C4-2B (cell line): ENCODE data around the gene TUBGCP5.

Source experiments
- H3K27ac ChIP-seq: fragments of 450-650 bp; 2 replicates; pipeline ENCODE4 v1.5.1; 2017
- ZFX ChIP-seq: fragments of 450-650 bp; IDR thresholded peaks from 2 replicates; pipeline ENCODE4 v1.6.1; 2017
- TF ChIP-seq, protein P1 (sequence below): fragments of 450-650 bp; conservative IDR thresholded peaks from 2 replicates; pipeline ENCODE4 v1.5.1; 2017; ENCODE audit warnings: mild to moderate bottlenecking

TUBGCP5 gene

DNA sequence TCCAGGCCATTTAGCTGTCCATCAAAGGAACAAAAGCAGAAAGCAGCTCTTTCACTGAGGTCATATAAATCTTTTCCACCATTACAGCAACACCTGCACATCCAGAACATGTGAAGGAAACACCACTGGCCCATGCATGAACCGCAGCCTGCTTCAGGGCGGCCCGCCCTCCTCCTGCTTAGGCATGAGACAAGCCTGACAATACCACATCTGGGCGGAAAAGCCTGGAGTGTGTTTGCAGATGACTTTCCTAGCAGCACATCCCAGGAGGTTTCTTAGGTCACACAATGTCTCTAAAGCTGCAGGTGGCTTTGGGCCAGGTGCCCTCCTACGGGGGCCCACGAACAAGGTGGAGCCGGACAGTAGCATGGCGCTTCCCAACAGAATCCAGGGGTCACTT is 78.8 kb downstream of the TUBGCP5 start:
- TF ChIP-seq, protein P1, sequence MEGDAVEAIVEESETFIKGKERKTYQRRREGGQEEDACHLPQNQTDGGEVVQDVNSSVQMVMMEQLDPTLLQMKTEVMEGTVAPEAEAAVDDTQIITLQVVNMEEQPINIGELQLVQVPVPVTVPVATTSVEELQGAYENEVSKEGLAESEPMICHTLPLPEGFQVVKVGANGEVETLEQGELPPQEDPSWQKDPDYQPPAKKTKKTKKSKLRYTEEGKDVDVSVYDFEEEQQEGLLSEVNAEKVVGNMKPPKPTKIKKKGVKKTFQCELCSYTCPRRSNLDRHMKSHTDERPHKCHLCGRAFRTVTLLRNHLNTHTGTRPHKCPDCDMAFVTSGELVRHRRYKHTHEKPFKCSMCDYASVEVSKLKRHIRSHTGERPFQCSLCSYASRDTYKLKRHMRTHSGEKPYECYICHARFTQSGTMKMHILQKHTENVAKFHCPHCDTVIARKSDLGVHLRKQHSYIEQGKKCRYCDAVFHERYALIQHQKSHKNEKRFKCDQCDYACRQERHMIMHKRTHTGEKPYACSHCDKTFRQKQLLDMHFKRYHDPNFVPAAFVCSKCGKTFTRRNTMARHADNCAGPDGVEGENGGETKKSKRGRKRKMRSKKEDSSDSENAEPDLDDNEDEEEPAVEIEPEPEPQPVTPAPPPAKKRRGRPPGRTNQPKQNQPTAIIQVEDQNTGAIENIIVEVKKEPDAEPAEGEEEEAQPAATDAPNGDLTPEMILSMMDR = no peak
- no peak for TF ChIP-seq ZFX
- H3K27ac ChIP-seq = no peak overlapping the region

DNA sequence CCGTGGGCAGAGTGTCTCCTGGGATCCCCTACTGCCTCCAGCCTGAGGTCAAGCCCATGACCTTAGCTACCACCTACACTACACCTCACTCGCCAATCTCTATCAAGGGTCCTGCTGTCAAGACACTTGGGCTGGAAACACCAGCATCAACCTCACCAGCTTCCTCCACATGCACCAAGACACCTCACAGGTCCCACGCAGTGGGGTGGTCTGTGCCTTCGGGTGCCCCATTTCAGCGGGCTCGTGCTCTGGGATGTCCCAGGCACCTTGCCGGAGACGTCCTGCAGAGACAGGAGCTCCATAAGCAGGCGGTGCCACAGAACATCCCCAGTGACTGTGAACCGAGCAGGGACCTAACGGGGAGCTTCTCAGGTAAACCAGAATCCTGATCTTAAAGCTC is 79.2 kb downstream of the TUBGCP5 start:
- no peak for TF ChIP-seq ZFX
- TF ChIP-seq, protein P1 = no peak
- no peak overlapping the region for H3K27ac ChIP-seq

DNA sequence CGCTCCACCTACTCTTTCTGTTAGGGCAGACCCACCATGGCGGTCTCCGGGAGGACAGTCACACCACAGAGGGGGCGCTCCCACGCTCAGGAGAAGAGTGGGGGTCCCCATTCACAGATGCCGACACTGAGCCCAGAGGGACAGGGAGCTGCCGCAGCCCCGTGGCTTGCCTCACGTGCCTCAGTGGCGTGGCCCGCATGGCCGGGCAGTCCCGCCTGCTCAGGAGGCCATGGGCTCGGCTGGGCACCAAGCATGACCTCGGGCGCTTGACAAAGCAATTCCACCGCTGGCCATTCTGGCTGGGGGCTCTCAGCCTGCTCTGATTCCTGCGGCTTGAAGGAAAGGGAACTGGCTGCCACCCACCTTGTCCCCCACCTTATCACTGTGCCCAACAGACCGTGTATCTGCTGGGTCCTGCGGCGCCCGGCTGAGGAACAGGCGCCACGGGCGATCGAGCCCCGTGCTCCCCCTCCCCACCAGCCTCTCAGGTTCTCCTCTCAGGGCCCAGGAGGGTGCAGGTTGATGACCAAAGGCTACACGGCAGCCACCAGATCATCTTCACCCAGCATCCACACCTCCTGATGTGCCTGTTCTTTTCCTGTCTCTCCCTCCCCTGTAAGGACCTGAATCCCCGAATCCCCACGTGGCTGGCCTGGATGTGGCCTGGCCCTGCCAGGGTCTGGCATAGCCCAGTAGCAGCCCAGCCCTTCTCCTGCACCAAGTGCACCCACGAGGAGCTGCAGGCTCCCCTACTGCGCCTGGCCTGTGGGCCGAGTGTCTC is 79.9 kb downstream of the TUBGCP5 start:
- TF ChIP-seq, protein P1 = no peak
- TF ChIP-seq ZFX = no peak
- H3K27ac ChIP-seq = no peak overlapping the region

DNA sequence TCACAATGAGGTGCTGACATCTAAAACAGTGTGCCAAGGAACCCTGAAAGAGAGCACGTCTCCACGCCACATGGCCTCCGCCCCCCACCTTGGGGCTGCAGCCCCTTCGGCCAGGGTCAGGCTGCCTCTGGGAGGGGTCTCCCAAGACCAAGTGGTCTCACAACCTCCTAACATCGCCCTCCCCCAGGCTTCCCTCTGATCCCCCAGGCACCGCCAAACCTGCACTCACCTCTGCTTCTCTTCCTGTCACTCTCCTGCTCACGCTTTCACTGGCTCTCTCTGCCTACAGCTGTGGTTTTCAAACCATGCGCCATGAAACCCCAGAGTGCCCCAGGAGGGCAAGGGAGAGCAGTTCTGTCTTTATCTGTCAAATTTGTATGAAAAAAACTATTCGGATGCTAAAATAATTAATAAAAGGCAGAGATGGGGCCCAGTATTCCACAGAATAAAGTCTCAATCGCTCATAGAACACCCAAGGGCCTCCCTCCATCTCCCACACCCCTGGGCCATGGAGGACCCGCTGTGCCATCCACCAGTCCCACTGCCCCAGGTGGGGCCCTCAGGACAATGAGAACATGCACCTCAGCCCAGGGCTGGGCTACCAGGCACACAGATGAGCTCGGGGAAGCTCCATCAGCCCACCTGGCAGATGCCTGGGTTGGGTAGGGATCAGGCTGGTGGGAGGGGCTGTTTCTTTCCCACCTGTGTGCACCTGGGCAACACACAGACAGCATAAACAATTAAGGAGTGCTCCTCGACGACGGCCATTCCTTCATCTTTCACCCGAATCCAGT is 80.7 kb downstream of the TUBGCP5 start:
- TF ChIP-seq, protein P1 = no peak
- TF ChIP-seq ZFX = no peak
- no peak overlapping the region for H3K27ac ChIP-seq

DNA sequence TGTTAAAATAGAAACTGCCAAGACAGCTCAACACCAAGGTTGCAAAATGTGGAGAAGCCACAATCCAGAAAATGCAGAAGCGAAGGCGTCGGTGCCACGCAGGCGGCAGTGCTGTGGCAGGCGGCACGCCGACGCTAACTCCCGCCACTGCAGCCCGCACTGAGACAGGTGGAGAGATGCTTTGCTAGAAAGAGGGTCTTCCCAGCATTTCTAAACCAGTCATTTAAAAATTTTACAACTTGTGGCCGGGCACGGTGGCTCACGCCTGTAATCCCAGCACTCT is 82.5 kb downstream of the TUBGCP5 start:
- no peak overlapping the region for H3K27ac ChIP-seq
- TF ChIP-seq, protein P1 = no peak
- no peak for TF ChIP-seq ZFX

DNA sequence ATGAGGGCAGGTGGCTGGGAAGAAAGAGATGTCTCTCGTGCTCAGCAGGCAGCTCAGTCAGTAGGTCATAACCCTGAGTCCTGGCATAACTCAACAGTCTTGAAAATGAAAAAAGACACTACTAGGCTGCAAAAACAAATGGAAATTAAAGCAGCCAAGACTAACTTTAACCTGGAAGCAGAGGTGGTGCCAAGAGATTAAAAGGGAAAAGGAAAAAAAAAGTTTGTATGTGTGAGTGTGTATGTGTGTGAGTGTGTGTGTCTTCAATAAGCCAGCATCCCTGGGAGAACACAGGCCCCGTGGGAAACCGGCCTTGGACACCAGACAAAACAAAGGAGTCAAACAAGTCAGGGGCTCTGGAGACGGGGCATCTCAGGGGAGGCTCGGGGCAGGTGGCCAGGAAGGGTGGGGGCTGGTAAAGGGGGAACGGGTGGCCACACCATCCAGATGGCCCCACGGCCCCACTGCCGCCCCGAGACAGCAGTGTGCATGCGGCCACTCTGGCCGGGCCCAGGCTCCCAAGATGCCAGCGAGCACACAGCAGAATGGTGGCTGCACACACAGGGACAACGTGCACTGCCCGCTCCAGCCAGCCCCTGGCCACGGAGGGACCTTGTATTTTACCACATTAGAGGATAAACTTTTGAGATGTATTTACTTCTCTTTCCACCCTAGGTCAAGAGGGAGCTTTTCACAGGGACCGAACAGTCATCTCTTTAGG is 83.0 kb downstream of the TUBGCP5 start:
- TF ChIP-seq, protein P1 = no peak
- no peak for TF ChIP-seq ZFX
- H3K27ac ChIP-seq = no peak overlapping the region
